Measurements from ENCODE around the gene SLC6A20.

DNA sequence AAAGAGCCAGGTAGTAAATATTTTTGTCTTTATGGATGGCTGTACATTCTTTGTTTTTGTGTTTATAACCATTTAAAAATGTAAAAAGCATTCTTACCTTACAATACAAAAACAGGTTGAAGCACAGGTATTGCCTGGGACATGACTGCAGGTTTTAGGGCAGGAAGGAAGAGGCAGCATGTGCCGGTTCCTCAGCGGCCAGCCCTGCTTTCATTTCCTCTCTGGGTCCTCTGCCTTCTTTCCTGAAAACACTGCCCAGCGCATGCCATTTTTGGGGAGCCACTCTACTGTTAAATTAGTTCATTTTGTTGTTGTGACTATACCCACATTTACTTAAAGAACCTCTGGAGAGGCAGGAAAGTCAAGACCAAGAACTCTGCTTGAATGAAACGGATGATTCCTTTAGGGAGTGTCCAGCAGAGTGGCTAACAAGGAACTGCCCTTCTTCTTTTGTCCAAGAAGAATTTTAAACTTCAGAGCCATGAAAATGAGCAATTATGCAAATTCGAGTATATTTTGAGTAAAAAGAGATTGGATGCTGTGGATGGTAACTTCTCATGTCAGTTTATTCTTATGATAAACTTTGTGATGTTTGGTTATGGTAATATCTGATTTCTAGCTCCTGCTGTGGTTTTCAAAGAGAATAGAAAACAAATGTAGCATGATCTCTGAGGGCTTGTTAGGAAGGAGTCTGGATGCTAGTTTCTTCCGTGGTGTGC, 54.4 kb downstream of the SLC6A20 start:
- TF ChIP-seq, protein P1, sequence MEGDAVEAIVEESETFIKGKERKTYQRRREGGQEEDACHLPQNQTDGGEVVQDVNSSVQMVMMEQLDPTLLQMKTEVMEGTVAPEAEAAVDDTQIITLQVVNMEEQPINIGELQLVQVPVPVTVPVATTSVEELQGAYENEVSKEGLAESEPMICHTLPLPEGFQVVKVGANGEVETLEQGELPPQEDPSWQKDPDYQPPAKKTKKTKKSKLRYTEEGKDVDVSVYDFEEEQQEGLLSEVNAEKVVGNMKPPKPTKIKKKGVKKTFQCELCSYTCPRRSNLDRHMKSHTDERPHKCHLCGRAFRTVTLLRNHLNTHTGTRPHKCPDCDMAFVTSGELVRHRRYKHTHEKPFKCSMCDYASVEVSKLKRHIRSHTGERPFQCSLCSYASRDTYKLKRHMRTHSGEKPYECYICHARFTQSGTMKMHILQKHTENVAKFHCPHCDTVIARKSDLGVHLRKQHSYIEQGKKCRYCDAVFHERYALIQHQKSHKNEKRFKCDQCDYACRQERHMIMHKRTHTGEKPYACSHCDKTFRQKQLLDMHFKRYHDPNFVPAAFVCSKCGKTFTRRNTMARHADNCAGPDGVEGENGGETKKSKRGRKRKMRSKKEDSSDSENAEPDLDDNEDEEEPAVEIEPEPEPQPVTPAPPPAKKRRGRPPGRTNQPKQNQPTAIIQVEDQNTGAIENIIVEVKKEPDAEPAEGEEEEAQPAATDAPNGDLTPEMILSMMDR (IDR thresholded peaks at IDR 0.05): no peak
- TF ChIP-seq EZH2 (IDR thresholded peaks at IDR 0.05): no peak

Measured in neural progenitor cell (in vitro differentiated cells).